ENCODE measurements around the gene APLF. TPM values are rescaled to one million over a fixed set of nuclear protein-coding genes. Genes with fewer than 3 reads are reported as not detected.

APLF gene
- total and polyA plus RNA-seq, 2 donors (not counting 3 experiments of a cell fraction or from before 2014, with no cell fraction given): 0.75 to 2.3 TPM

GRCh38 chr2:68482296-68482820 is 15.0 kb downstream of the APLF start:
- no peak for TF ChIP-seq EZH2 (IDR thresholded peaks at IDR 0.05; ENCODE audit: borderline replicate concordance, low read depth, low read length, severe bottlenecking)
- no peak for TF ChIP-seq CTCF (IDR thresholded peaks at IDR 0.05; ENCODE audit: extremely low read depth in 1 of 2, insufficient read depth in 1 of 2, low read depth in 1 of 2, low read length in 2 of 2)
- TF ChIP-seq POLR2AphosphoS5 (IDR thresholded peaks at IDR 0.05; ENCODE audit: insufficient read depth, low read depth, low read length): no peak
- no peak for TF ChIP-seq MAX (IDR thresholded peaks at IDR 0.05; ENCODE audit: insufficient read depth, insufficient read length)
- TF ChIP-seq FOS (IDR thresholded peaks at IDR 0.05; ENCODE audit: borderline replicate concordance, insufficient read depth, low read length): no peak
- no peak for TF ChIP-seq POLR2A (IDR thresholded peaks at IDR 0.05; ENCODE audit: low read depth, low read length)
- TF ChIP-seq JUN (IDR thresholded peaks at IDR 0.05; ENCODE audit: borderline replicate concordance, insufficient read depth, insufficient read length, low read depth): no peak
- no peak for TF ChIP-seq MYC (IDR thresholded peaks at IDR 0.05; ENCODE audit: low read depth, low read length)
- TF ChIP-seq GATA2 (IDR thresholded peaks at IDR 0.05; ENCODE audit: insufficient read depth, insufficient read length, low read depth, low read length): no peak
- ChIA-PET CTCF (interaction anchor here (1.1 to 8.1 kb wide), 3 partner anchors 19 to 227 kb away, joined by 4 to 290 read pairs (median 4); no protein-coding TSS in a partner anchor), POLR2A (no interaction called here)
- Histone ChIP-seq H3K79me2 (ENCODE audit: control insufficient read depth, insufficient read depth, low read length) (no peaks in the 10 kb centered on the region), H3K9me1 (replicated peaks; ENCODE audit: control insufficient read depth, extremely low read depth, insufficient read depth, low read length) (no peaks in the 10 kb centered on the region), H3K4me2 (ENCODE audit: insufficient read depth, low read length) (no peak overlapping the region), H3K36me3 (ENCODE audit: control insufficient read depth in 2 of 2, extremely low read depth in 1 of 2, insufficient read depth in 2 of 2, low read length in 2 of 2) (no peaks in the 10 kb centered on the region), H3K4me1 (ENCODE audit: control insufficient read depth, extremely low read depth, insufficient read depth, low read length) (peaks cover 5% of the 10 kb centered on the region), H3K27ac (ENCODE audit: insufficient read depth, low read depth, low read length) (no peak overlapping the region), H4K20me1 (replicated peaks; ENCODE audit: control insufficient read depth, extremely low read depth, insufficient read depth, low read length) (no peaks in the 10 kb centered on the region), H3K4me3 (replicated peaks in 1 of 3; ENCODE audit: insufficient read depth in 1 of 3, low read depth in 1 of 3, low read length in 3 of 3) (no peak overlapping the region), H3K9ac (replicated peaks; ENCODE audit: extremely low read depth, insufficient read depth, low read length) (no peak overlapping the region), H3K27me3 (ENCODE audit: control insufficient read depth in 2 of 2, insufficient read depth in 2 of 2, low read length in 2 of 2) (no peaks in the 10 kb centered on the region), H3K9me3 (replicated peaks; ENCODE audit: control insufficient read depth, insufficient read depth, low read length) (no peaks in the 10 kb centered on the region), H2AFZ (ENCODE audit: low read depth, low read length) (no peak overlapping the region)
- dilution Hi-C loops (cut with MboI; ENCODE audit: extremely low pct_ligation_motif_present, low sequenced_read_pairs): loop anchor here (25.0 kb wide), 1 partner anchor 230 kb away; no protein-coding TSS in a partner anchor
- FAIRE-seq (no peak), DNase-seq (ENCODE audit: low read depth, low spot score) (no peak)
- intact Hi-C loops (cut with micrococcal nuclease): no loop called here
- no TSS peak for BruUV-seq (replicated peaks)
